ENCODE data around the gene SIGLEC7.
A peak's percentile ranks its signal among the peaks of the same experiment; 100 is the strongest.

Gene SIGLEC7

GRCh38 chr19:51119101-51119500 is 23.0 kb upstream of the SIGLEC7 start:
- no peak for ATAC-seq

- ATAC-seq, result no peak
These were observed 22.5 kb upstream of the SIGLEC7 start for GRCh38 chr19:51119611-51120010.

GRCh38 chr19:51120160-51120559 is 21.9 kb upstream of the SIGLEC7 start:
- no peak for ATAC-seq

GRCh38 chr19:51121257-51121656 is 20.8 kb upstream of the SIGLEC7 start:
- no peak for ATAC-seq

GRCh38 chr19:51122112-51122981 is 19.8 kb upstream of the SIGLEC7 start:
- no peak for ATAC-seq

GRCh38 chr19:51123381-51123800 is 18.7 kb upstream of the SIGLEC7 start:
- peak; percentile 33 to 65 for ATAC-seq

- no peak for ATAC-seq
These were observed 18.3 kb upstream of the SIGLEC7 start for GRCh38 chr19:51123802-51124201.

- ATAC-seq, result no peak
These were observed 17.9 kb upstream of the SIGLEC7 start for GRCh38 chr19:51124216-51124615.

GRCh38 chr19:51124729-51125128 is 17.4 kb upstream of the SIGLEC7 start, which contains the start of gene SIGLEC9:
TSS of gene SIGLEC9 (plus strand) at chr19:51124906. CDS start at chr19:51124975, 69 bp downstream.
- no peak for ATAC-seq

- ATAC-seq, result no peak
These were observed 16.6 kb upstream of the SIGLEC7 start for GRCh38 chr19:51125421-51126075.

- ATAC-seq, result no peak
These were observed 15.1 kb upstream of the SIGLEC7 start for GRCh38 chr19:51127032-51127431.

GRCh38 chr19:51127755-51128154 is 14.3 kb upstream of the SIGLEC7 start:
- ATAC-seq, result peak in 1 of 2 donors; percentile 19

- ATAC-seq, result no peak
These were observed 13.9 kb upstream of the SIGLEC7 start for GRCh38 chr19:51128227-51128626.

GRCh38 chr19:51129716-51130115 is 12.4 kb upstream of the SIGLEC7 start:
- ATAC-seq, result no peak

GRCh38 chr19:51131780-51132680 is 10.1 kb upstream of the SIGLEC7 start:
- ATAC-seq, result no peak

GRCh38 chr19:51135004-51135403 is 7.1 kb upstream of the SIGLEC7 start:
- ATAC-seq, result no peak

- no peak for ATAC-seq
These were observed 5.9 kb upstream of the SIGLEC7 start for GRCh38 chr19:51135986-51136762.

GRCh38 chr19:51136851-51137551 is 5.1 kb upstream of the SIGLEC7 start:
- no peak for ATAC-seq

- no peak for ATAC-seq
These were observed 4.2 kb upstream of the SIGLEC7 start for GRCh38 chr19:51137792-51138425.

GRCh38 chr19:51138549-51138979 is 3.5 kb upstream of the SIGLEC7 start:
- ATAC-seq, result no peak
